Activated T-cell treated with anti-CD3 and anti-CD28 coated beads for 4 hours (primary cell): Measurements from ENCODE around the gene TXNL1.
"Not testable (repeated sequence)": the region's sequence is repeated elsewhere in the genome, so short reads cannot be mapped to it uniquely, and the experiment has no call there.

ENCODE experiments used
- DNase-seq: peaks from one replicate; pipeline ENCODE4 v3.0.0-alpha.2; 2020

The TXNL1 gene

DNA sequence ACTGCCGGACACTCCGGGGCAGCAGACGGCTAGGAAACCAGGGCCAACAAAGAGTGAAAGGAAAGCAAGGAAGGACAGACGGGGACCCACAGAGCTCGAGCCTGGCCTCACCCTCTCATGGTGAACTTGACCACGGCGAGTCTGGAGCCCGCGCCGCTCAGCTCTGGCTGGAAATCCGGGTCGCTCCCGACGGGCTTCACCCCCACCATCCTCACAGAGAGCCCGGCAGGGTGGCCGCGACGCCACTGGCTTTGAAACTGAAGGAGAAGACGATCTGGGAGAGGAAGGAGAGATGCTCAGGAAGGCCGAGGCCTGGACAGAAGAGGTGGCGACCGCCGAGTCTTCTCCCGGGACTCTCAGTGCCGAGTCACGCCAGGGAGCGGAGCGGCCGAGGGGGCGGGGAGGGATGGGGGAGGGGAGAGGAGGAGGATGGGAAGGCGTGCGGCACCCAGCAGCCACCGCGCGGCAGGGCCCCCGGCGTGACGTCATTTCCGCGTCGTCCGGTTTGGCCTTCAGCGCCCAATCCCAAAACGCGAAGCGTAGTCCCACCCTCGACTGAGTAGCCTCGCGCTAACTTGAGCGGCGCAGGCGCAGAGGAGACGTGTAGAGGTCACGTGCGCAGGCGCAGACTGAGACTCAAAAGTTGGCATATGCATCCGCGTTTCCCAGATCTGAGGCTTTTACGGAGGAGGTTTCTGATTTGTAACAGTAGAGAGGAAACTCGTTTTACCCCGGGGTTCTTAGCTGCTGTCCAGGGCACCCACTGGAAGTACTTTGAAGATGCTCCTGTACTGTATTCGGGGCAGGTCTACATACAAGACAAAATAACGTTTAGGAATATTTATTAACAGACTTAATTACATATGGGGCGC lies at the start of gene TXNL1:
TXNL1 (minus strand) TSS at position 361 of the 872 bp plus-strand sequence; CDS start at position 209, 152 bp downstream.
- peak; percentile 99 for DNase-seq

DNA sequence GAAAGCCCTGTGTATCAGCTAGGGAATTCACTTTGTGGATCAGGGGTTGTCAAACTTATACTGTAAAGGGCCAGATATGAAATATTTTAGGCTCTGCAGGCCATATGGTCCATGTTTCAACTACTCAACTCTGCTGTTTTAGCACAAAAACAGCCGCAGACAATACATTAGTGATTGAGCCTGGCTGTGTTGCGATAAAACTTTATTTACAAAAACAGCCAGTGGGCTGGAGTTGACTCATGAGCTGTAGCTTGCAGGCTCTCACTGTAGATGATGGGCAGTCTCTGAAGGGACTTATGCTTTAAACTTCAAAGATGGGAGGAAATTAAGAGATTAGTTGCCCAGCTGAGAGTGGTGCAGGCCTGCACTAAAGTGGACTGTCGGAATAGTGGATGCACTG lies 45.9 kb upstream of the TXNL1 start:
- no peak for DNase-seq

DNA sequence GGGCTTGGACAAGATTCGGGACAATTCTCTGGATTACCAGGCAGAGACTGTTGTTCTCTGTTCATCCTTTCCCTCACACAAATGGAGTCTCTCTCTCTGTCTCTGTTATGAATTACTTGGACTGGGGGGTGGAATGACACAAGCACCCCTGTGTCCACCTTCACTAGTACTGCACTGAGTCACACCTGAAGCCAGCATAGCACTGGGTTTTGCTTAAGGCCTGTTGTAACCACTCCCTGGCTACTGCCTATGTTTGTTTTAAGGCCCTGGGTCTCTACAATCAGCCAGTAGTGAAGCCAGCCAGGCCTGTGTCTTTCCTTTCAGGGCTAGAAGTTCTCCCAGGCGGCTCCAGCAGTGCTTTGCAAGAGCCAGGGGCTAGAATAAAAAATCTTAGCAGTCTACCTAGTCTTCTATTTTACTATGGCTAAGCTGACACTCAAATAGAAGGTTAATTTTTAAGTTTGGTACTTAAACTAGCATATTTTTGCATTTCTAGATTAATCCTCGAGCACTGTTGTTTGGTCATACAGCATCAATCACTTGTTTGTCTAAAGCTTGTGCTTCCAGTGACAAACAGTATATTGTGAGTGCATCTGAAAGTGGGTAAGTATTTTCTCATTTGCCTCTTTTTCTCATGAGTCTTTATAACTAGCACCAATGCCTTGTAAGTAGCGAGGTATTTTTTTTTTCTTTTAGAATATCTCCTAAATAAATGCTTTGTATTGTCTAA lies 40.6 kb upstream of the TXNL1 start:
- DNase-seq, result no peak

DNA sequence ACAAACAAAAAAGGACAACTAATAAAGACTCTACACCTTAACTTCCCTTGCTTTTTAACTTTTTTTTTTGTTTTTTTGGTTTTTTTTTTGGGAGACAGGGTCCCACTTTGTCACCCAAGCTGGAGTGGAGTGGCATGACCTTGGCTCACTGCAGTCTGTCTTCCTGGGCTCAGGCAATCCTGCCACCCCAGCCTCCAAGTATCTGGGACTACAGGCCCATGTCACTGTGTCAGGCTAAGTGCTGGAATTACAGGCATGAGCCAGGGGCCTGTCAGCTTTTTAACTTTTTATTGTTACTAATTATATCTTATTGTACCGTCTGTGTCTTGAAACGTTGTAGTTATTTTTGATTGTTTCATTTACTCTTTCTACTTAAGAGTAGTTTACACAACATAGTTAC lies 38.2 kb upstream of the TXNL1 start:
- no peak for DNase-seq

DNA sequence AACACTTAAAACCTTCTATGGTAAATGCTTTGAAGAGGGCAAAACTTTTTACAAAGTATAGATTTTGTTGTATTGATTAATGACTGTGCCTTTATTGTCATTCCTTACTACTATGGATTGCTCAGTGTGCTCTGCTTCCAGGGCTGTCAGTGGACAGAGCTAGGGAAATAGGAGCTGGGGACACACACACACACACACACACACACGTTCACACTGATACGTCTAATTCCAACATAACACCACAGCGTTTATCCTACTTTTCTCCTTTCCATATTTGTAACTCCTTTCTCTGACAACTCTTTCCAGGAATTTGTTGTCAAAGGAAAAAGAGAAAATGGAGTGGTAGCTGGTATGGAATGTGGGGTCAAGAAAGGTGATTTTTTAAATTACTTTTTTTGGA lies 34.6 kb upstream of the TXNL1 start:
- no peak for DNase-seq

DNA sequence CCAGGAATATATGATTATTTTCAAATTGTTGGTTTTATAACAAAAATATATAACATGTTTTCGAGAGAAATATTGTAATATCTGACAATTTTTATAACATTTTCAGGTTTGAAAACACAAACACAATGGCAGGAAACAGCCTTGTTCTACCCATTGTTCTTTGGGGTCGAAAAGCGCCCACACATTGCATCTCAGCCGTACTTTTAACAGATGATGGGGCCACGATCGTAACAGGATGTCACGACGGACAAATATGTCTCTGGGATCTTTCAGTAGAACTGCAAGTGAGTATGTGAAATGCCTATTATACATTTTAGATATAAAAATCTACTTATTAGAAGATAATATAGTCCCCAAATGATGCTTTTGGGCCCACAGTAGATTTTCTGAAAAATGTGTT lies 34.0 kb upstream of the TXNL1 start:
- DNase-seq, result no peak

DNA sequence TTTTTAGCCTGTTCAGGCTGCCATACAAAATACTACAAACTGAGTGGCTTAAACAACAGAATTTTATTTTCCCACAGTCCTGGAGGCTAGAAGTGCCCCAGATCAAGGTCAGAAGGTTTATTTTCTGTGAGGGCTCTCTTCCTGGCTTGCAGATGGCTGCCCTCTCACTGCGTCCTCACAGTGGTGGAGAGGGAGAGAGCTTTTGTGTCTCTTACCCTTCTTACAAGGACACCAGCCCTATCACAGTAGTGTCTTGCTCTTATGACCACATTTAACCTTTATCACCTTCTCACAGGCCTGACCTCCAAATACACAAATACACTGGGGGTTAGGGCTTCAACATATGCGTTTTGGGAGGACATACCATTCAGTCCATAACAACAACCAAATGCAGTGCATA lies 24.5 kb upstream of the TXNL1 start:
- no peak for DNase-seq

DNA sequence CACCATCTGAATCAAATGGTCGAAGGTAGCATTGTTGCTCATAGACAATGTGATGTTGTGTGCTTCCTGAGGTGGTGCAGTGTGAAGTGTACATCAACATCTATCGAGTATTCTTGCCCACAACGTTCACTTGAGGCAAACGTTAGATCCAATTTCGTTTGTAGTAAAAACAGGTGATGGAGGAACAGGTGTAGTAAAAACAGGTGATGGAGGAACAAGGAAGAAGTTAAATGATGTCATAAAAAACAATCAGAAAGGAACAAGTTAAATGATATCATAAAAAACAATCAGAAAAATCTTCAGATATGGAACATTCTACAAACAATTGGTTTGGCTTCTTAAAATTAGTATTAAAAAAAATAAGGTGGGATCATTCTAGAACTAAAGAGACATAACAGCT lies 24.1 kb upstream of the TXNL1 start:
- DNase-seq, result no peak

DNA sequence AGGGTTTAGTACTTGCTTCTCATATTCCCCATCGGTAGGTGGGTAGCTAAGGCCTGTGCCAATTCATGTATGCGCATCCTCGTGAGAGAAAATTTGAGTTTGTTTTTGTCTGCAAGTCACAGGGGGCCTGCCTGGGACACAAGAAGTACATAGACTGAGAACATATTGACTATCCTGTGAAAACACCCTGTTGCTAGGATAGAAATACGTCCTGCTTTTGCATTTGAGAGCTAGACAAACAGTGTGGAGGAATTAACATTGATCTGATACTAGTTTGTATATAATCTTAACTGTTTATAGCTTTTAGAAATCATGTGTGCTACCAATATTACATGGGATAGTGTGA lies 23.6 kb upstream of the TXNL1 start:
- DNase-seq, result no peak

DNA sequence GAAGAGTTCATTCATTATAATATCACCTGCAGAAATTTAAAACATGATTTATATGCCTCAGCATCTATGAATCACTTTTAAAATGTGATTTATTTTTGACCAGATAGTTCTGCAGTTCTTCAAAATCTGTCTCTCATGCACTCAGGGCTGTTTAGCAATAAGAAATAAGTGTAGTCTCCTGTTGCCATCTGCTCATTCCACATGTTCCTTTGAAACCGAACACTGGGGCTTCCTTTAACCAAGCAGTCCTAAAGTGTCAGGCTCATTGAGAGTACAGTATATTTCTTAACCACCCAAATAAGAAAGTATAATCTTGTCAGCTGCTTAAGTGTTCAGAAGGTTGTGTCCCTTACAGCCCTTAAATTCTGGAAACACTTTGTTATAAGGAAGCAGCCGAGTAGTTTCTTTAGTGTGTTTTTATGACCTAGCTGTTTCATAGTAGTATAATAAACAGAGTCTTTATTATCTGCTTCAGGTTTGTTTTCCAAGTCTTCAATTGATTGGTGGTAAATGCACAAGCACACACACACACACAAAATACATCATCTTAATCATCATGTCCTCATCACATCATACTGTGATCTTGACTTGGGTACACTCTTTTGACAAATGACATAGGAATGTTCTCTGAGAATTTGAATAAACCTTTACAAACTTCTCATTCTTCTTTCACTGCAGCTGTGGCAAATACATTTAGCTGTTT lies 23.1 kb upstream of the TXNL1 start:
- no peak for DNase-seq

DNA sequence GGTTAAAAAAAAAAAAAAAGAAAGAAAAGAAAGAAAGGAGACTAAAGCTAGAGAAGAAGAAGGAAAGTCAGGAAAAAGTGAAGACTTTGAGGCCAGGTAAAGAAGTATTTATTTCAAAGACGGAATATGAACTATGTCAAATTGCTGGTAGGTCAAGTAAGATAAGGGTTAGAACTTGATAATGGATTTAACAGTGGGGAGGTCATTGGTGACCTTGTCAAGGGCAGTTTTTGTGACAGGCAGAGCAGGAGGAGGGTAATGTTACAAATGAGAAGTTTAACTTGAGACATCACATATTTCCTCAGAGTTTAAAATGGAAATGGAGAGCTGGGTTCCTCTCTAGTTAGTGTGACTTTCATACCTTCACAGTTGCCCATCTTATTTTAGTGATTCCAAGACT lies 22.3 kb upstream of the TXNL1 start:
- no peak for DNase-seq

DNA sequence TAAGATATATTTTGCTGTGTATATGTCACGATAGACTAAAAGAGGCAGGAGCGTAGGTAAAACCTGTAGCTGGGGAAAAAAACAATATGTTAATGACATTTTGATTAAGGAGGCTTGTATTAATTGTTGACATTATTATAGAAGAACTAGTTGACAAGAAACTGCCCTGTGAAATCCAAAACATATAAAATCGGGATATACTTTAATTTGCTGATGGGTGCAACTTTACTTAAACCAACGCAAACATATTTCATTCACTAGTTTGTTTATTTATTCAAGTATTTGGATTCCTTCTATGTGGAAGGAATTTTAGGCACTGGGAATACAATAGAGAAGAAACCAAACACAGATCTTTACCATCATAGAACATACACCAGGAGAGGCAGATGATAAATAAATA lies 20.7 kb upstream of the TXNL1 start:
- DNase-seq, result no peak

DNA sequence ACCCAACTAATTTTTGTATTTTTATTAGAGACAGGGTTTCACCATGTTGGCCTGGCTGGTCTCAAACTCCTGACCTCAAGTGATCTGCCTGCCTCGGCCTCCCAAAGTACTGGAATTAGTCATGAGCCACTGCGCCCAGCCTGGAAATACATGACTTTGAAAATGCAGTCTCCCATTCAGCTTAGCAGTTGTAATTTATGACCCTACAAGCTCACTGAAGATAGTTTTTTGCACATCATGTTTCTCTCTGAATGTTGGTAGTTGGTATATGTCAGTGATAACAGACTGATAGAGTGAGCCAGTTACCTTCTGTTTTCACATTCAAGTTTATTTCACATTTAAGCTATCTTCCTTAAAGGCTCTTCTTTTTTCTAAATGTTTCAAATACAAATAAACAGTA lies 19.9 kb upstream of the TXNL1 start:
- DNase-seq, result no peak

DNA sequence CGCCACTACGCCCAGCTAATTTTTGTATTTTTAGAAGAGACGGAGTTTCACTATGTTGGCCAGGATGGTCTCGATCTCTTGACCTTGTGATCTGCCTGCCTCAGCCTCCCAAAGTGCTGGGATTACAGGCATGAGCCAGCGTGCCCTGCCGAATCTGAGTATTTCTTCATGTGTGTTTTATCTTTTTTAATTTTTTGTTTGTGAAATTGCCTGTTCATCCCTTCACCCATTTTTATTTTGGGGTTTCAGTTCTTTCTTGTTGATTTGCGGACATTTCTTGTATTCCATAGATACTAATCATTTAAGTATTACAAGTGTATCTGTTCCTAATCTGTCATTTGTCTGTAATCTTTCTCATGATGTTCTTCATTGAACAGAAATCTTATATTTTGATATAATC lies 15.9 kb upstream of the TXNL1 start:
- not testable (repeated sequence) for DNase-seq

DNA sequence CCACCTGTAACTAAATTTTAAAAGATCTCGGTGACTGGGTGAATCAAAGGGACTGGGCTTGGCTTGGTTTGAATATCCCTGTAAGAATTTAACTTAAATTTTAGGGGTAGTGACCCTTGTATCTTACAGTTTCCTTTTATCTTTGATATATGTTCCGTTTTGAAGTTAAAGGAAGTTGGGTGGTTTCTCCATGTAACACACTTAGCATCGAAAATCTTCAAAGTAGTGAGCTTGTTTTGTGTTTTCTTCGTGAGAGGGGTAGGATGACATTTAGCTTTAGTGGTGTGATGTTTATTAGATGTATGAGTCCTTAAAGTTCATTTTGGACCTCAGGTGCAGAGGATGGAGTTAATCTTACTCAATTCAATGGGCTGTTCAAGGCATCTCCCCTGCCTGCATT lies 14.4 kb upstream of the TXNL1 start:
- no peak for DNase-seq

DNA sequence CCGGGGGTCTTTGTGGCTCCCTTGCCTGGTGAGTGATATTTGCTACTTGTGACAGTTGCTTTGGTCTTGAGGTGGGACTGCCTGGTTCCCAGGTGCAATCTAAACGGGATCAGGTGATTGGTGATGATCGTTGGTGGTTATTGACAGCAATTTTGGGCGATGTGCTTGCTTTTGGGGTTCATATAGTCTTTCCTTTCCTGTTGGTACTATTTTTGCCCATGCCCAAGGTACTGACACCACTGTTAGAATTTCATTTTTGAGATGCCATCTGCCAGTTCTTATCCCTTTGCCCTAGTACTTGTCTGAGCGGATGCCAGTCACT lies 13.3 kb upstream of the TXNL1 start:
- no peak for DNase-seq

DNA sequence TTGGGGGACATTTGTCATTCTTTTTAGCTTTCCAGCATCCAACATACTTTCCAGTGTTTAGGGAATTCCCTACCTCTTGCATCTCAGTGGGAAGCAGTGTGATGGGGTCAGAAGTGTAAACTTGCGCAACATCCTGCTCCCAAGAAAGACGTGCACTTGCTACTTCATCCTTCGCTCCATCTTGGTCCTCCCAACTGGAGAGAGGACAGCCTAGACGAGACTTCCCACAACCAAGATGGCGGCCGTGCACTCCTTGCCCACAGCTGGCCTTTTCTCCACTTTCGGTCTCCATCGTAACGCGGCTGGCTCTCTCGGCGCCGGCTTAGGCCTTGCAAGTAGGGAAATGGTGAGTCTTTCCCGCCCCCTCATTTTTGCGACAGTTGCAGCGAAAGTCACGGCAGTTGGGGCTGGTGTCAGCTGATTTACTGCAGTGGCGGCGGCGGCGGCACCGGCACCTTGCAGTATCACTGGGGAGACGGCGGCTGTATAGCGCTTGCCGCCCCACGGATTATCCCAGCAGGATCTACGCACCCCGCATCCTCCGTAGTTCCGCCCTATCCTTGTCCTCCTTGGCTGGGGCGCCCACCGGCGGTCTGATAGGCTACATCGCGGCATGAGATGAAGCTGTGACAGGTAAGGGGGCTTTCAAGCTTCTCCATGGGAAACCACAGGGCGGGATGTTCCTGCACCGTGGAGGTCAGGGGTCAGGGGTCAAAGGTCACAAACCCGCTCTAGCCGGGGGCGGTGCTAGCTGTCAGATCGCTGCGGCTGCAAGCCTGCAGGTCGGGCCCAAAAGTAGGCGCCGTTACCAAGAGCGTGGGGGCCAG lies 12.8 kb upstream of the TXNL1 start, which contains the start of gene WDR7:
WDR7 (plus strand) TSS at position 416 of the 827 bp plus-strand sequence. CDS start 21,157 bp downstream, outside the sequence.
- peak; percentile 95 for DNase-seq

DNA sequence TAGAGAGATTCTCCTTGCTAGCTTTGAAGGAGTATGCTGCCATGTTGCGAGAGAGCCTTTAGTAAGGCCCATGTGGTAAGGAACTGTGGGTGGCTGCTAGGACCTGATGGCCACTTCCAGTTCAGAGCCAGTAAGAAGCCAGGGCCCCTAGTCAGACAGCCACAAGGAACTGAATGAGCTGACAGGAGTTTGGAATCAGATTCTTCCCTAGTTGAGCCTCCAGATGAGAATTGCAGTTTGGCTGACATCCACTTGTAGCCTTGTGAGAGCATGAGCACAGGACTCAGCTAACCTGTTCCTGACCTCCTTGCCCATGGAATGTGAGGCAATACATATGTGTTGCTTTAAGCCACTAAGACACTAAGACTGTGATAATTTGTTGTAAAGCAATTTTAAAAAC lies 11.6 kb upstream of the TXNL1 start:
- no peak for DNase-seq

DNA sequence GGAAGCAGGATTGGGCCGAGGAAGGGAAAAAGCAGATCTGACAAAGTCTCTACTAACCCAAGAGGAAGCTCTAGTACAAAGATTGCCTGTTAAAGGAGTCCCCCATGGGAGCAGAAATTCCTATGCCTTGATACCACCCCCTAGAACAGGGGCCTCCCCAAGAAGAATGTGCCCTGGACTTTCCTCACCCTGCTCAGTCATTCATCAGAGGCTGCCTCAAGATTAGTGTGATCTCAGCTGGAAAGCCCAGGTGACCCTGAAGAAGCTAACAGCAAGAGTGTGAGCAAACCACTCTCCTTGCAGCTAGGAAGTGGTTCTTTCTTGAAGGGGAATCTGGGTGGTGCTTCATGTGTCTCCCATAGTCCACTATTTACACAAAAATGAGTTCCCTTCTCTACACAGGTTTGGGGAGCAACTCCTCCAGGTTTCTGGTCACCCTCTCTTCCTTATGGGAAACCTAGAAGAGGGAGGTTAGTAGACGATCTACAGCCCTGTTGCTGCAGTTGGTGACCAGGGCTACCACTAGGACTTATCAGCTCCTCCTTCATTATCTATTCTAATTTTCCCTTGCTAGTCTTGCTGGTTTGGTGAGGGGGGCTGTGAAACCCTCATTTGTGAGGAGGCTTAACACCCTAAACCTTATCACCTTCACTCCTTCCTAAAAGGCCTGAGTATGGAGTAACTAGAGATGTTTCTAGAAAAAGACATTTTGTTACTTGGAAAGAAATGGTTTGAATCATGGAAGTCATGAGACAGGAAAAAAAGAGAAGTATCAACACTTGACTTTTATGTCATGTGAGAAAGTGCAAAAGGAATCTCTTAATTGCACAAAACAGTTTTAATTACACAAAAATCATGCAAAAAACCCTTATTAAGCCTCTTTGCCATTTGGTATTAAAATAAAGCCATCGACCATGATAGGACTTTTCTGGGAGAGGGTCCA lies 9.8 kb upstream of the TXNL1 start:
- no peak for DNase-seq

DNA sequence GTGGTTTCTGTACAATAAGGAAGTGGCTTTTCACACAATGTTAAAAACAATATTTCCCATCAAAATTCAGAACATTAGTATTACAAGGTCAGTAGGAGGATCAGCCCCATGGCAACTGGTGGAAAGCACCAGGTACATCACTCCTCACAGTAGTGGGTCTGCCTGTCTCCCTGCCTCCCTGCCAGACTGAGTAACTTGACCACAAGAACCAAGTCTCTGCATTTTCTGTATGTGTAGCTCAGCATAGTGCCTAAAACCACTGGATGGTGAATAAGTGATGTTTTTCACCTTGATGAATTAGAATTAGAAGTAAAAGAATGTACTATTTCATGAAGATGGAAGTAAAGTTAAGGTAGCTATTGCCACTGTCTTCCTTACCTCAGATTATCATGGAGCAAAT lies 8.7 kb upstream of the TXNL1 start:
- DNase-seq, result no peak

DNA sequence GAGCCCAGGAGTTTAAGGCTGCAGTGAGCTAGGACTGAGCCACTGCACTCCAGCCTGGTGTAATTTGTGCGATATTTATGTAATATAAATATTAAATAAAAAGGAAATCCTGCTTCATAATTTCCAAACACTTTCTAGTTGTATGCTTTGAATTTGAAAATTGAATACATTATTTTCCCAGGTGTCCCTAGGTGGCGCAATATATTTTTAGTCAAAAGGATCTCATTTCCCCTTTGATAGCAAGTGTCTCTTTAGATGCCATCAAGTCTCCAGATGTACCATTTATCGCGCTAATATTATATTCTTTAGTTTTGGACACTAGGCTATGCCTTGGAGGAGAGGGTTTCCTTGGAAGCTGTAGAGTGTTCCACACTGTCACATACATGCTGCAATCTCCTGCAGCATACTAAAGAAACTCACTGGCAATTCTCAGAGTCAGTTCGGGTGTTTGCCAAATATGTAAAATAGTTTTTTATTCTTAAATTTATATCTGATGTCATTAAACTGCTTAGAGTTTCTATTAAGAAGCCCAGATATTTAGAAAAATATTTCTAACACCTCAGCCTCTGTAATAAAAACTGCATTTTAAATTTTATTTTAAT lies 7.1 kb upstream of the TXNL1 start:
- no peak for DNase-seq
